ENCODE data around the gene MRPL33.
A peak's percentile ranks its signal among the peaks of the same experiment; 100 is the strongest.

Gene MRPL33

GRCh38 chr2:27771548-27772335, at the start of gene MRPL33:
Gene MRPL33, plus strand, starts transcription at chr2:27771719. Its CDS starts 59 bp downstream, at chr2:27771778.
- peak; percentile 80 for DNase-seq (ENCODE audit: low read depth)

- DNase-seq (ENCODE audit: low read depth) = no peak
These were observed 49.5 kb upstream of the MRPL33 start for GRCh38 chr2:27721884-27722485.

- DNase-seq (ENCODE audit: low read depth) = no peak
These were observed 48.0 kb upstream of the MRPL33 start for GRCh38 chr2:27723372-27724144.

- no peak for DNase-seq (ENCODE audit: low read depth)
These were observed 47.3 kb upstream of the MRPL33 start for GRCh38 chr2:27724191-27724590.

GRCh38 chr2:27724905-27725701, 46.4 kb upstream of the MRPL33 start:
- DNase-seq (ENCODE audit: low read depth) = no peak

- no peak for DNase-seq (ENCODE audit: low read depth)
These were observed 44.3 kb upstream of the MRPL33 start for GRCh38 chr2:27727257-27727656.

- DNase-seq (ENCODE audit: low read depth) = no peak
These were observed 43.2 kb upstream of the MRPL33 start for GRCh38 chr2:27728081-27728858.

GRCh38 chr2:27729198-27729597, 42.3 kb upstream of the MRPL33 start:
- DNase-seq (ENCODE audit: low read depth) = no peak

GRCh38 chr2:27729614-27730013, 41.9 kb upstream of the MRPL33 start:
- DNase-seq (ENCODE audit: low read depth) = no peak

GRCh38 chr2:27730261-27730662, 41.3 kb upstream of the MRPL33 start:
- DNase-seq (ENCODE audit: low read depth) = no peak

GRCh38 chr2:27730980-27731691, 40.4 kb upstream of the MRPL33 start:
- DNase-seq (ENCODE audit: low read depth) = no peak

GRCh38 chr2:27734305-27734704, 37.2 kb upstream of the MRPL33 start:
- no peak for DNase-seq (ENCODE audit: low read depth)

- DNase-seq (ENCODE audit: low read depth) = no peak
These were observed 36.1 kb upstream of the MRPL33 start for GRCh38 chr2:27735263-27735904.

GRCh38 chr2:27736031-27736889, 35.3 kb upstream of the MRPL33 start:
- no peak for DNase-seq (ENCODE audit: low read depth)

GRCh38 chr2:27736890-27737204, 34.7 kb upstream of the MRPL33 start:
- no peak for DNase-seq (ENCODE audit: low read depth)

GRCh38 chr2:27737676-27738348, 33.7 kb upstream of the MRPL33 start:
- no peak for DNase-seq (ENCODE audit: low read depth)

GRCh38 chr2:27738349-27739057, 33.0 kb upstream of the MRPL33 start:
- no peak for DNase-seq (ENCODE audit: low read depth)

GRCh38 chr2:27739058-27739373, 32.5 kb upstream of the MRPL33 start:
- DNase-seq (ENCODE audit: low read depth) = no peak

Data from T-helper 22 cell (primary cell).